ENCODE measurements around the gene LRRC71.

- TF ChIP-seq CTCF (IDR thresholded peaks at IDR 0.05) (no peak), POLR2A (IDR thresholded peaks at IDR 0.05) (no peak)
Measured at GRCh38 chr1:156905176-156905575, 15.3 kb upstream of the LRRC71 start.
